Kidney epithelial cell (primary cell): ENCODE results near the gene CALML3. TPM values are rescaled to one million over a fixed set of nuclear protein-coding genes. Genes with fewer than 3 reads are reported as not detected.

Experiments
- DNase-seq: peaks from one replicate; pipeline ENCODE4 v3.0.0-alpha.2; 2010; ENCODE audit warnings: low read depth
- H3K27me3 ChIP-seq: 2 replicates; pipeline ENCODE4 v1.6.0; 2011; ENCODE audit warnings: low read length; ENCODE audit not compliant: control insufficient read depth, insufficient read depth
- H3K36me3 ChIP-seq: 2 replicates; pipeline ENCODE4 v1.5.1; 2011; ENCODE audit warnings: low read length; ENCODE audit not compliant: control insufficient read depth, insufficient read depth
- H3K4me3 ChIP-seq: 2 replicates; pipeline ENCODE4 v1.5.1; 2011; ENCODE audit warnings: low read depth, mild to moderate bottlenecking, control low read depth, low read length
- total RNA-seq: library from RNA; depleted of rRNA; stranded (reverse); fragments of >200 nt; gene quantifications from 2 replicates; pipeline ENCODE4 v1.2.3, GENCODE V29; 2015
- TF ChIP-seq, protein P1 (sequence below): IDR thresholded peaks from 2 replicates; pipeline ENCODE4 v1.5.1; 2011; ENCODE audit warnings: mild to moderate bottlenecking, moderate library complexity, low read length, control low read depth, inconsistent platforms; ENCODE audit not compliant: insufficient read depth, poor library complexity, severe bottlenecking

The CALML3 gene
- total RNA-seq, 1 donor from 2014 or later, result not detected

DNA sequence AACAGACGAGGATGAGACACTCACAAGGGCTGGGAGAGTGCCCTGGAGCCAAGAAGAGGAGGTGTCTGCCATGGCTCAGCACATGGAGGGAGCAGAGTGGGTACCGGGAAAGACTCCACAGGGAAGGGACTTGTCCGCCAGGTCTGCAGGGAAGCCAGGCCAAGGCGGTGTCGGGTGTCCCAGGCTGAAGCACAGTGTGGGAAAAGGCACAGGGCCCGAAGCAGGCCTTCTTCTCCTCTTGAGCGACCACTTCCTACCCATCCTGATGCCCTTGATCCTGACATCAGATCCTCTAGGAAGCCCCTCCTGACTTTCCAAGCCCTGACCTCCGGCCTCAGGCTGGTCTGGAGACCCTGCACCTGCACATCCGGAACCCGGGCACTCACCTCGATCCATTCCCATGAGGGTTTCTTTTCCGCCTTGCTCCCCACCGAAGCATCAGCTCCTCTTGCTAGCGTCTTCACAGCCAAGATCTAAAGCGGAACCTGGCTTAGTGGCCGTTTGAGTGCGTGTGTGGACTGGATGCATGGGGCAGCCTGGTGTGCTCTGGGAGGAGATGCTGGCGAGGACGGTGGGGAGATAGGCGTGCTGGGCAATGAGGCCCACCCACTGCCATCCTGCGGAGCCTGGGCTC, 8.5 kb downstream of the CALML3 start:
- H3K36me3 ChIP-seq, result no peaks in the 10 kb centered on the region
- TF ChIP-seq, protein P1, sequence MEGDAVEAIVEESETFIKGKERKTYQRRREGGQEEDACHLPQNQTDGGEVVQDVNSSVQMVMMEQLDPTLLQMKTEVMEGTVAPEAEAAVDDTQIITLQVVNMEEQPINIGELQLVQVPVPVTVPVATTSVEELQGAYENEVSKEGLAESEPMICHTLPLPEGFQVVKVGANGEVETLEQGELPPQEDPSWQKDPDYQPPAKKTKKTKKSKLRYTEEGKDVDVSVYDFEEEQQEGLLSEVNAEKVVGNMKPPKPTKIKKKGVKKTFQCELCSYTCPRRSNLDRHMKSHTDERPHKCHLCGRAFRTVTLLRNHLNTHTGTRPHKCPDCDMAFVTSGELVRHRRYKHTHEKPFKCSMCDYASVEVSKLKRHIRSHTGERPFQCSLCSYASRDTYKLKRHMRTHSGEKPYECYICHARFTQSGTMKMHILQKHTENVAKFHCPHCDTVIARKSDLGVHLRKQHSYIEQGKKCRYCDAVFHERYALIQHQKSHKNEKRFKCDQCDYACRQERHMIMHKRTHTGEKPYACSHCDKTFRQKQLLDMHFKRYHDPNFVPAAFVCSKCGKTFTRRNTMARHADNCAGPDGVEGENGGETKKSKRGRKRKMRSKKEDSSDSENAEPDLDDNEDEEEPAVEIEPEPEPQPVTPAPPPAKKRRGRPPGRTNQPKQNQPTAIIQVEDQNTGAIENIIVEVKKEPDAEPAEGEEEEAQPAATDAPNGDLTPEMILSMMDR, result no peak
- H3K4me3 ChIP-seq, result no peak overlapping the region
- H3K27me3 ChIP-seq, result no peaks in the 10 kb centered on the region
- no peak for DNase-seq

DNA sequence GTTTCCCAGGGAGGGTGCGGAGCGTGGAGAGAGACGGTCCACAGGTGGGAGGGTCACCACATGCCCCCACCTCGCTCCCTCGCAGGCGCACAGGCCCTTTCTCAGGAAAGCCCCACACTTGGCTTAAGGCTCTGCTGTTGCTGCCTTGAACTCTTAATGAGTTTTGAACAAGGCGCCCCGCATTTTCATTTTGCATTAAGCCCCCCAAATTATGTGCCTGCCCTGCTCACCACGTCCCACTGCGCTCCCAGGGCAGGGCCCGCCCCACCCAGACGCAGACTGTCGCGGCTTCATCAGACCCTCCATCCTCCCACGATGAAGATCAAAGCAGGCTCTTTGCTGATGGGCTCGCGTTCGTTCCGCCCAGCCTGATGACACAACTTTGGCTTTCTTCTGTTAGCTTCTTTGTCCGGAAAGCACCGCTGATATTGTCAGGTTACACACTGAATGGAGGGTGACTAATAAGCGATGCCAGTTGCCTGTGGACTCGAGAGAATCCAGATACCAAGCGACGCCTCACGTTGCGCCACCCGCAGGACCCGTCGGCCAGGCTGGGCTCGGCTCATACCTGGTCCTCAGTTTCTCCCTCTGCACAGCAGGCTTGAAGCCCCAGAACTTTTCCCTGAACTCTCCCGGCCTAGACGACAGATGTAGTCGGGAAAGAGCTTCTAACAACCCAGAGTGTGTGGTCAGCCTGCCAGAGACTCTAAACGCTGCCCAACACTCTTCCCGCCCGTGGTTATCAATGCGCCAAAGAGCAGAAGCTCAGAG, 9.5 kb downstream of the CALML3 start:
- Histone ChIP-seq H3K27me3 (no peaks in the 10 kb centered on the region), H3K4me3 (no peak overlapping the region), H3K36me3 (no peaks in the 10 kb centered on the region)
- TF ChIP-seq, protein P1, result no peak
- DNase-seq, result no peak

DNA sequence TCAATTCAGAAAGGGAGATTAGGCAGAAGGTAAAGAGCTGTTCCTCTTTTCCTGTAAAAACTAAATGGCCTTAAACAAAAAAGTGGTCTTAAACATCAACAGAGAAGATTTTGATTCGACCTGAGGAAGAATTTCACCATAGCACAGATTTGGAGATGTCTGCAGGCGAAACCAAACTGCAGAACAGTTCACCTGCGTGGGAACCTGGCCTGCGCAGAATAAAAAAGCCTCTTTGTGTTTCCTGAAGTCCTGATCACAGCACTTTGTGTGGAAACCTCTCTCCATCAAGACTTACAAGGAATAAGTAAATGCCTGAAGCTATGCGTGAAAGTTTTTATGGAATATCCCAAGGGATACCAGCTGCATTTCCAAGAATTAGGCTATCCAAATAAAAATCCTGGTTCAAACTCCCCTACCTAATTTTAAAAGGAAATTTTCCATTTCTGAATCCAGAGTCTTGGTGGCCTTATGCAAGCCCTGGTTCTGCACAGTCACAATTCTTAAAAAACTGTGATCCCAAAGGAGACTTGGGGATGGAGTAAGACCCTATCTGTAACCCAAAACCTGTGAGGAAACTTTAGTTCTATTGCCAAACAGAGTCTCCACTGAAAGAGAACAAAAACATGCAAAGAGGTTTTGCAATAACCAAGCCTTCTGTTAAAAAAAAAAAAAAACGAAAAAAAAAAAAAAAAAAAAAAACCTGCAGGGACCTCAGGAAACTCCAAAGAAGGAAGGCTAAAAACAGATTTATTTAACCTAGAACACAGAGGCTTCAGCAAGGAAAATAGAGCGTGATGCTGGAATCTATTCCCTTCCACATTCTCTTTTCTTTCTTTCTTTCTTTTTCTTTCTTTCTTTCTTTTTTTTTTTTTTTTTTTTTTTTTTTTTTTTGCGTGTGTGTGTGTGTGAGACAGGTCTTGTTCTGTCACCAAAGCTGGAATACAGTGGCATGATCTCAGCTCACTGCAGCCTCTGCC, 10.4 kb downstream of the CALML3 start:
- TF ChIP-seq, protein P1, result no peak
- Histone ChIP-seq H3K36me3 (no peaks in the 10 kb centered on the region), H3K27me3 (no peaks in the 10 kb centered on the region), H3K4me3 (no peak overlapping the region)
- DNase-seq, result no peak

DNA sequence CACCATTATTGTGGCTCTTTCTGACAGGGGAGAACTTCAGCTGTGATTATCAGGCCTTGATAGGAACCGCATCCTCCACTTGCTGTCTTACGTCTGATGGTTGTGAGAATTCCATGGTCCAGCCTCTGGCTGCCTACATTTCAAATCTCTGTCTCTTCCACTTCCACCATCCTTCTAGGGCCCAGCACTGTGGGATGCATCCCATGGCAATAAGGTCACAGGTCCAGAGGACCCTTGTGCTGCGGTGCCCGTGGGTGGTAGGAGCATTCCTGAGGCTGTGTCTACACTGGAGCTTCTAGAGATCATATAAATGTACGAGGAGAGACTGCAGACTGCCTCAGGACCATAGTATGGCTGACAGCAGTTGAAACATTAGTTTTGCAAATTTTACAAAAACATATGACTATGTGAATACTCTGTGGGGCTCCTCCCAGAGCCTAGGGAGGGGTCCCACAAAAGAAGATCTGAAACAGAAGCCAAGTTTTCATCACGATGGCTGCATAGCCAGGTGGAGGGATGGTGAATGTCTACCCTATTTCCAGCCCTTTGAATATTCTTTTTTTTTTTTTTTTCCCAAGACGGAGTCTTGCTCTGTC, 11.8 kb downstream of the CALML3 start:
- H3K4me3 ChIP-seq, result no peak overlapping the region
- no peaks in the 10 kb centered on the region for H3K27me3 ChIP-seq
- TF ChIP-seq, protein P1, result no peak
- DNase-seq, result no peak
- H3K36me3 ChIP-seq, result no peaks in the 10 kb centered on the region

DNA sequence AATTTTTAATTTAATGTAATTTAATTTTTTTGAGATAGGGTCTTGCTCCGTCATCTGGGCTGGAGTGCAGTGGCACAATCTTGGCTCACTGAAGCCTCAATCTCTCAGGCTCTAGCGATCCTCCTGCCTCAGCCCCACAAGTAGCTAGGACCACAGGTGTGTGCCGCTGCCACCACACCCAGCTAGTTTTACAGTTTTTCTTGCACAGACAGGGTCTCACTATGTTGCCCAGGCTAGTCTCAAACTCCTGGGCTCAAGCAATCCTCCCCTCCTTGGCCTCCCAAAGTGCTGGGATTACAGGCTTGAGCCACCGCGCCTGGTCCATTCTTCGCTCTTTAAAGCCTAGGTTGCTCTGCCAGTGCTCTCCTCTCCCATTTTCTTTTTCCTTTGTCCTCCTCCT, 12.9 kb downstream of the CALML3 start:
- H3K27me3 ChIP-seq, result no peaks in the 10 kb centered on the region
- no peaks in the 10 kb centered on the region for H3K36me3 ChIP-seq
- no peak for DNase-seq
- no peak overlapping the region for H3K4me3 ChIP-seq
- TF ChIP-seq, protein P1, result no peak
